Measurements from ENCODE around the gene SPON1.
A peak's percentile ranks its signal among the peaks of the same experiment; 100 is the strongest.
"Not testable (repeated sequence)": the region's sequence is repeated elsewhere in the genome, so short reads cannot be mapped to it uniquely, and the experiment has no call there.

SPON1 gene

DNA sequence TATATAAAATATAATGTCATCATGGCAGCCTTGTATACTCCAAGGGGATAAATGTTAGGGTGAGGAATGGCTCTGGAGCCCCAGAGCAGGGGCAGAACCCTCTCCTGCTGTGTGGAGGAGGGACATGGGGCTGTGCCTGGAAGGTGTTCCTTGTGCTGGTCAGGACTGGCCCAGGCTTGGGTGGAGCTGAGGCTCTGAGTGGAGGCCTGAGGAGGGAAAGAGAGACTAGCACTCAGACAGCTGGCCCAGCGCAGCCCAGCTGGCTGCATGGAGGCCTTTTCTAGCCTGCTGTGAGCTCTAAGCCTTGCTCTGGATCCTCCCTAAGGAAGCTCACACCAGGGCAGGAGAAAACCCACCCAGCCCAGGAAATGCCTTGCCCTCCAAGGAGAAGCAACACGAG is 282.9 kb downstream of the SPON1 start:
- TF ChIP-seq, protein P1, sequence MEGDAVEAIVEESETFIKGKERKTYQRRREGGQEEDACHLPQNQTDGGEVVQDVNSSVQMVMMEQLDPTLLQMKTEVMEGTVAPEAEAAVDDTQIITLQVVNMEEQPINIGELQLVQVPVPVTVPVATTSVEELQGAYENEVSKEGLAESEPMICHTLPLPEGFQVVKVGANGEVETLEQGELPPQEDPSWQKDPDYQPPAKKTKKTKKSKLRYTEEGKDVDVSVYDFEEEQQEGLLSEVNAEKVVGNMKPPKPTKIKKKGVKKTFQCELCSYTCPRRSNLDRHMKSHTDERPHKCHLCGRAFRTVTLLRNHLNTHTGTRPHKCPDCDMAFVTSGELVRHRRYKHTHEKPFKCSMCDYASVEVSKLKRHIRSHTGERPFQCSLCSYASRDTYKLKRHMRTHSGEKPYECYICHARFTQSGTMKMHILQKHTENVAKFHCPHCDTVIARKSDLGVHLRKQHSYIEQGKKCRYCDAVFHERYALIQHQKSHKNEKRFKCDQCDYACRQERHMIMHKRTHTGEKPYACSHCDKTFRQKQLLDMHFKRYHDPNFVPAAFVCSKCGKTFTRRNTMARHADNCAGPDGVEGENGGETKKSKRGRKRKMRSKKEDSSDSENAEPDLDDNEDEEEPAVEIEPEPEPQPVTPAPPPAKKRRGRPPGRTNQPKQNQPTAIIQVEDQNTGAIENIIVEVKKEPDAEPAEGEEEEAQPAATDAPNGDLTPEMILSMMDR (IDR thresholded peaks at IDR 0.05; ENCODE audit: borderline replicate concordance, control extremely low read depth, extremely low read depth, insufficient read depth, missing control alignments), result no peak
- in situ Hi-C loops (cut with MboI; ENCODE audit: low sequenced_read_pairs, unreplicated experiment), result loop anchor here (5.0 to 10.0 kb wide), 2 partner anchors 288 to 471 kb away; no protein-coding TSS in a partner anchor
- no peak for DNase-seq (ENCODE audit: low spot score)

DNA sequence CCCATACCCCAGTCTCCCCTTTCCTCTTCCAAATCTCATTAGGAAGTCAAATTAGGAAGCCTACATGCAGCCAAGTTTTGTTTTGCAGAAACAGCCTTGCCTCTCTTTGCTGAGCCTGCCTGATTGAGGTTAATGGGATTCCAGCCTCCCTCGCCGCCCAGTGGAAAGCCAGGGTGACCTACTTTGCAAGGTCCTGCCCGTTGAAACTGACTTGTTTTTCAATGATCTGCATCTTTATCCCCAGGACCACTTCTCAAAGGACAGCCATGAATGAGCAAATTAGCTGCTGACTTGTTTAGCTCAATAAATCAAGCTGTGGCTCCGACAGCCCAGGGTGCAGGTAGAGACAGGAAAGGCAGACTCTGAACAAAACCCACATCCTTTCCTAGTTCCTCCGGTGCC is 286.1 kb downstream of the SPON1 start:
- TF ChIP-seq, protein P1 (IDR thresholded peaks at IDR 0.05; ENCODE audit: borderline replicate concordance, control extremely low read depth, extremely low read depth, insufficient read depth, missing control alignments), result no peak
- in situ Hi-C loops (cut with MboI; ENCODE audit: low sequenced_read_pairs, unreplicated experiment), result loop anchor here (5.0 to 10.0 kb wide), 2 partner anchors 291 to 474 kb away; no protein-coding TSS in a partner anchor
- DNase-seq (ENCODE audit: low spot score), result no peak

DNA sequence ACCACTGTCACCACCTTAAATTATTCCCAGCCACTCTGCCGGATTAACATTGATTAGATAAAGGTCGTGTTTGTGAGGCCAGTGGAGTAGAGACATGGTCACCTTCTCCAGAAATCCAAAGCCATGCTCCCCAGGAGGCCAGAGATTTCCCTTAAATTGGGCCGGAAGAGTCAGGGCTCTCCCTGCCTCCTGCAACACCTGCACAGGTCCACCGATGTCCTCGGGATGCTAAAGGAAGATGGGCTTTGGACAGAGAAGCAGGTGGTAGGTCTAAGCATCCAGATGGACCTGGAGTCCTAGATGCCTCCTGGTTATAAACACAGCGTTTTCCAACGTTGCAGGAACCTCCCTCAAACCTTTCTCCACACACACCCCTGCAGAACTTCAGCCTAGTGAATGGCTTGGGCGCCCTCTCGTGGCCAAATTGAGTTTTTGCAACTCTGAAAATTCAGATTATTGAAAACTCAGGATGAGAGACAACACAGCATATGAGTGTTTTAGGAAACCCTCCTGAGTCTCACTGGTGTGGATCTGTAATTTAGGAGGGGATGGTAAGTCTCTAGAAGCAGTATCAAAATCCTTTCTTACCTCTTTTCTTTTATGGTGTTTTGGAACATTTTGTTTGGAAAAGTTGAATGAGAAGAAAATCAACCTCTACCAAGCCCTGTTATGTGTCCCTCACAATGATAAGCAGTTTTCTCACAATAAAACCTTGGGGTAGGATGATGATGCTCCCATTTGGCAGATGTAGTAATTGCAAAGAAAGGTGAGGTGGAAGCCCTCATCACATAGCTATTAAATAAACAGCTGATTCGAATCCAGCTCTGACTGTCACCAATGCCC is 286.8 kb downstream of the SPON1 start:
- DNase-seq (ENCODE audit: low spot score), result peak; percentile 60
- in situ Hi-C loops (cut with MboI; ENCODE audit: low sequenced_read_pairs, unreplicated experiment), result loop anchor here (5.0 to 10.0 kb wide), 2 partner anchors 292 to 475 kb away; no protein-coding TSS in a partner anchor

DNA sequence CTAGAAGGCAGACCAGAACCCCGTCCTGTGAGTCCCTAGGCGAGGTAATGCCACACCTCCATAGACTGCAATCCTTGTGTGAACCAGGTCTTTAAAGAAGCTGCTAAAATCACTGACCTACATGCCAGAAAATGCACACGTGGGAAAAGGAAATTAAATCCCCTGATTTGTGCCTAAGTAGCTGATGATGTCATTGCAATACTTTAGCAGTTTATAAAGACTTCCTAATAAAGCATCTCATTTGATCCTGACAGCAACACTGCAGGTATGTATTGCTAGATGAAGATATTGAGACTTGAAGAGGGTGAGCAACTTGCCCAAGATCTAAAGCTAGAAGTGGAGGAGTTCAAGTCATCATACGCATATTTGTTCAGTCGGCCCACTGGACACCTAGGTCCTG is 289.2 kb downstream of the SPON1 start:
- in situ Hi-C loops (cut with MboI; ENCODE audit: low sequenced_read_pairs, unreplicated experiment), result no loop called here
- TF ChIP-seq, protein P1 (IDR thresholded peaks at IDR 0.05; ENCODE audit: borderline replicate concordance, control extremely low read depth, extremely low read depth, insufficient read depth, missing control alignments), result no peak
- no peak for DNase-seq (ENCODE audit: low spot score)

More for the DNA sequence above, 286.8 kb downstream of the SPON1 start:
- TF ChIP-seq, protein P1 (IDR thresholded peaks at IDR 0.05; ENCODE audit: borderline replicate concordance, control extremely low read depth, extremely low read depth, insufficient read depth, missing control alignments), result peak; percentile 58

DNA sequence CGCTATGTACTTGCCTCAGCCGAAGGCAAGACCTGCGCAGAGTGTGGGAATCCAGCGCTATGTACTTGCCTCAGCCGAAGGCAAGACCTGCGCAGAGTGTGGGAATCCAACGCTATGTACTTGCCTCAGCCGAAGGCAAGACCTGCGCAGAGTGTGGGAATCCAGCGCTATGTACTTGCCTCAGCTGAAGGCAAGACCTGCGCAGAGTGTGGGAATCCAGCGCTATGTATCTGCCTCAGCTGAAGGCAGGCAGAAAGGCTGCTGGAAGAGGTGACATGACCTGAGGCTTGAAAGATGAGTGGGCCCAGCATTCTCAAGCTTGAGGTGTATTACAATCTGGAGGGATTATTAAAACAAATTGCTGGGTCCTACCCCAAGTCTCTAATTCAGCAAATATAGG is 290.0 kb downstream of the SPON1 start:
- in situ Hi-C loops (cut with MboI; ENCODE audit: low sequenced_read_pairs, unreplicated experiment), result not testable (repeated sequence)

DNA sequence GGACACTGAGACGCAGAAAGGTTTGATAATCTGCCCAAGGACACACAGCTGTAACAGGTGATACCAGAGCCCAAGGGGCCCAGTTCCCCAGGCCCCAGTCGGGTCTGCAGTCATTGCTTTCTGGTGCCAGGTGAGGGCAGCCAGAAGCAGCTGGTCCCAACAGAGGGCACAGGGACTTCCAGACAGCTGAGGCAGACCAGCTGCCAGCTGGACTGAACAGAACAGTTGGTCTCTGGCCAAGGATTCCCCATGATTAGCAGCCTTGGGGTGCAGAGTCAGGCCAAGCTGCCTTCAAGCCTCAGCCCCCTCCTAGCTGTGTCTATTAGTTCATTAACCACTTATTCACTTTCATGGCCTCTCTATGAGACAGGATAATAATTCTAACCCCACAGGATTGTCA is 290.9 kb downstream of the SPON1 start:
- TF ChIP-seq, protein P1 (IDR thresholded peaks at IDR 0.05; ENCODE audit: borderline replicate concordance, control extremely low read depth, extremely low read depth, insufficient read depth, missing control alignments), result no peak
- DNase-seq (ENCODE audit: low spot score), result no peak
- in situ Hi-C loops (cut with MboI; ENCODE audit: low sequenced_read_pairs, unreplicated experiment), result no loop called here

More for the DNA sequence above, 290.0 kb downstream of the SPON1 start:
- DNase-seq (ENCODE audit: low spot score), result not testable (repeated sequence)

DNA sequence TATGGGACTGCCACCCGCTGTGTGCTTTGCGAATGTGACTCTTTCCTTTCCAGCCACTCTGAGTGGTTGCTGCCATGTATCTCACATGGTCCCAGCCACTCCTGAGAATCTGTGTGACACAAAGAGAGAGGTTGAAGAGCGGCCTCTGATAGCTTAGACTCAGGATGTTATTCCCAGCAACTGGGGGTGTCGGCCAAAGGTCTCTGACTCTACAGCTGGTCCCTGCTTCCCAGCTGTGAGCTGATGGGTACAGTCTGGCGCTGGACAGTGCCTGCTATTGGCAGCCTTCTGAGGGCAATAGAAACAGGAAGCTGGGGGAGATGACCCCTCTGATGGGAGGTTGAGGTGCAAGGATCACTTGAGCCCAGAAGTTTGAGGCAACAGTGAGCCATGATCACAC is 291.3 kb downstream of the SPON1 start:
- TF ChIP-seq, protein P1 (IDR thresholded peaks at IDR 0.05; ENCODE audit: borderline replicate concordance, control extremely low read depth, extremely low read depth, insufficient read depth, missing control alignments), result no peak
- DNase-seq (ENCODE audit: low spot score), result no peak
- in situ Hi-C loops (cut with MboI; ENCODE audit: low sequenced_read_pairs, unreplicated experiment), result no loop called here

Measured in GM13976 (cell line).